Spleen (tissue), 11 donors: ENCODE results near the gene MRPL18. TPM values are rescaled to one million over a fixed set of nuclear protein-coding genes. Genes with fewer than 3 reads are reported as not detected.

ENCODE experiments used
- DNase-seq: peaks from one replicate; pipeline ENCODE4 v3.0.0-alpha.2; 2020
- H3K27ac ChIP-seq, 8 donors: fragments of 200-600 bp; sonication (generic) in 7 of 8; 1 replicate in 4 of 8; 2 replicates in 4 of 8; pipeline versions ENCODE4 v1.5.0 to v1.8.0; 2016 to 2021; ENCODE audit warnings: inconsistent platforms in 4 of 8, mild to moderate bottlenecking in 4 of 8, moderate library complexity in 1 of 8
- H3K27me3 ChIP-seq, 7 donors: fragments of 200-600 bp; sonication (generic) in 6 of 7; replicated peaks in 1 of 7; 1 replicate in 4 of 7; 2 replicates in 3 of 7; pipeline versions ENCODE4 v1.5.0 to v1.8.0; 2016 to 2021; ENCODE audit warnings: inconsistent platforms in 3 of 7, mild to moderate bottlenecking in 1 of 7
- H3K36me3 ChIP-seq, 6 donors: fragments of 200-600 bp; sonication (generic) in 5 of 6; 1 replicate in 4 of 6; 2 replicates in 2 of 6; pipeline versions ENCODE4 v1.5.0 to v1.8.0; 2016 to 2021; ENCODE audit warnings: inconsistent platforms in 2 of 6
- H3K4me1 ChIP-seq, 6 donors: fragments of 200-600 bp; sonication (generic) in 5 of 6; 1 replicate in 3 of 6; 2 replicates in 3 of 6; pipeline versions ENCODE4 v1.5.0 to v1.8.0; 2016 to 2021; ENCODE audit warnings: inconsistent platforms in 3 of 6
- H3K4me3 ChIP-seq, 8 donors: fragments of 200-600 bp; sonication (generic) in 7 of 8; 1 replicate in 4 of 8; 2 replicates in 4 of 8; pipeline versions ENCODE4 v1.5.0 to v1.8.0; 2016 to 2021; ENCODE audit warnings: inconsistent platforms in 4 of 8, mild to moderate bottlenecking in 4 of 8, moderate library complexity in 2 of 8
- H3K9me3 ChIP-seq, 8 donors: fragments of 200-600 bp; sonication (generic) in 7 of 8; 1 replicate in 4 of 8; 2 replicates in 4 of 8; pipeline versions ENCODE4 v1.5.0 to v1.8.0; 2016 to 2021; ENCODE audit warnings: inconsistent platforms in 4 of 8
- POLR2A ChIP-seq, 3 donors: fragments of 450-650 bp; IDR thresholded peaks; one replicate each; pipeline ENCODE4 v1.5.1; 2017; ENCODE audit warnings: antibody characterized with exemption in 3 of 3, mild to moderate bottlenecking in 1 of 3
- POLR2AphosphoS5 ChIP-seq, 3 donors: sonication (generic); formaldehyde crosslinking; IDR thresholded peaks; one replicate each; pipeline ENCODE4 v1.5.1; 2017; ENCODE audit warnings: antibody characterized with exemption in 3 of 3
- WGBS, 5 donors: extraction: QIAGEN DNeasy Blood & Tissue Kit in 3 of 5; methylation state at CpG; one replicate each; pipeline versions ENCODE4 v1.1.5 to v1.1.7; 2013 to 2018; 5-methylcytosine and 5-hydroxymethylcytosine counted together
- intact Hi-C: fragments of 100-400 bp; cut with DNase I; formaldehyde crosslinking; loops from one replicate; pipeline ENCODE4 v1.15.0; 2023; ENCODE audit warnings: low total_unique reads
- polyA plus RNA-seq, 3 donors: library from polyadenylated mRNA; stranded (reverse); fragments of 200-250 nt; gene quantifications; one replicate each; pipeline ENCODE4 v1.2.1, GENCODE V29; 2013
- small RNA-seq, 4 donors: library from RNA; depleted of rRNA; stranded (forward); fragments of <200 nt; gene quantifications; one replicate each; pipeline ENCODE3, GENCODE V24; 2016
- total RNA-seq, 7 donors: library from RNA; depleted of rRNA in 3 of 7; stranded (reverse); fragments of >200 nt in 3 of 7; fragmentation: NEBNext Ultra II Directional in 4 of 7; extraction: Animal tissue kit (Norgen Biotek cat#: 25700) in 4 of 7; gene quantifications; one replicate each; pipeline versions ENCODE4 v1.1.0 to v1.2.1, GENCODE V29; 2016 to 2021
- TF ChIP-seq, protein P1 (sequence below), 11 experiments: fragments of 200-600 bp in 7 of 11; fragments of 450-650 bp in 4 of 11; sonication (generic) in 4 of 11; IDR thresholded peaks in 8 of 11; conservative IDR thresholded peaks in 3 of 11; 1 replicate in 7 of 11; 2 replicates in 4 of 11; pipeline versions ENCODE4 v1.4.0 to v1.8.0; 2016 to 2021; ENCODE audit warnings: antibody characterized with exemption in 11 of 11, inconsistent platforms in 4 of 11, mild to moderate bottlenecking in 1 of 11
- donor health status: healthy with polysubstance abuse.
- donor health status: DM: no; HTN: no; CAD: no; lungs with moderate emphysema.
- donor health status: DM: no; HTN: no; CAD: no.
- donor health status: Bipolar disorder and iron deficiency.
- donor health status: healthy.
- donor health status: DM: no; HTN: no; CAD: no.
- donor health status: DM: yes; HTN: yes; CAD: no.

The MRPL18 gene
- total and polyA plus RNA-seq, 10 donors: 29.6 to 76.7 (median 44.6) TPM

DNA sequence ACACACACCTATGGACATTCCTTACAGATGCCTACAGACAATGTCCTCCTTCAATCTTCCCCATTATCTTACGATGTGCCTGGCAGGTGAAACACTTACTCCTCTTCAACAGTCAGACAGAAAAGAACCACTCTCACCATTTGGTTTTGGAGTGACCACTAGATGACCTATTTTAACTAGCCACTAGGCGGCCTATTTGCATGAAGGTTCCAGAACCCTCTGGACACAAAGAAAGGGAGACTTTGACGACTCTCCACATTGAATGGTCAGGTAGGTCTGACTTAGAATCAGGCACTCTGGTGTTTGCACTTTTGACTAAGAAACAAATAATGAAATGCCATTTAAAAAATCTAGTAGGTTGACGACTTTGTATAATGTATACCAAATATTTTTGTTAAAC is 51.8 kb downstream of the MRPL18 start:
- TF ChIP-seq, protein P1, sequence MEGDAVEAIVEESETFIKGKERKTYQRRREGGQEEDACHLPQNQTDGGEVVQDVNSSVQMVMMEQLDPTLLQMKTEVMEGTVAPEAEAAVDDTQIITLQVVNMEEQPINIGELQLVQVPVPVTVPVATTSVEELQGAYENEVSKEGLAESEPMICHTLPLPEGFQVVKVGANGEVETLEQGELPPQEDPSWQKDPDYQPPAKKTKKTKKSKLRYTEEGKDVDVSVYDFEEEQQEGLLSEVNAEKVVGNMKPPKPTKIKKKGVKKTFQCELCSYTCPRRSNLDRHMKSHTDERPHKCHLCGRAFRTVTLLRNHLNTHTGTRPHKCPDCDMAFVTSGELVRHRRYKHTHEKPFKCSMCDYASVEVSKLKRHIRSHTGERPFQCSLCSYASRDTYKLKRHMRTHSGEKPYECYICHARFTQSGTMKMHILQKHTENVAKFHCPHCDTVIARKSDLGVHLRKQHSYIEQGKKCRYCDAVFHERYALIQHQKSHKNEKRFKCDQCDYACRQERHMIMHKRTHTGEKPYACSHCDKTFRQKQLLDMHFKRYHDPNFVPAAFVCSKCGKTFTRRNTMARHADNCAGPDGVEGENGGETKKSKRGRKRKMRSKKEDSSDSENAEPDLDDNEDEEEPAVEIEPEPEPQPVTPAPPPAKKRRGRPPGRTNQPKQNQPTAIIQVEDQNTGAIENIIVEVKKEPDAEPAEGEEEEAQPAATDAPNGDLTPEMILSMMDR (IDR thresholded peaks at IDR 0.05 in 8 of 11, conservative IDR thresholded peaks at IDR 0.05 in 3 of 11): no peak
- Histone ChIP-seq H3K9me3 (no peaks in the 10 kb centered on the region), H3K27ac (no peak overlapping the region), H3K4me3 (no peak overlapping the region), H3K4me1 (no peaks in the 10 kb centered on the region), H3K27me3 (peaks cover 0 to 4% (median 0%) of the 10 kb centered on the region in 7 donors), H3K36me3 (no peaks in the 10 kb centered on the region)
- WGBS, 5 donors: 81 to 89% (median 86%) methylated on average over 4 of the region's 4 CpGs
- no peak for DNase-seq
- intact Hi-C loops: no loop called here

DNA sequence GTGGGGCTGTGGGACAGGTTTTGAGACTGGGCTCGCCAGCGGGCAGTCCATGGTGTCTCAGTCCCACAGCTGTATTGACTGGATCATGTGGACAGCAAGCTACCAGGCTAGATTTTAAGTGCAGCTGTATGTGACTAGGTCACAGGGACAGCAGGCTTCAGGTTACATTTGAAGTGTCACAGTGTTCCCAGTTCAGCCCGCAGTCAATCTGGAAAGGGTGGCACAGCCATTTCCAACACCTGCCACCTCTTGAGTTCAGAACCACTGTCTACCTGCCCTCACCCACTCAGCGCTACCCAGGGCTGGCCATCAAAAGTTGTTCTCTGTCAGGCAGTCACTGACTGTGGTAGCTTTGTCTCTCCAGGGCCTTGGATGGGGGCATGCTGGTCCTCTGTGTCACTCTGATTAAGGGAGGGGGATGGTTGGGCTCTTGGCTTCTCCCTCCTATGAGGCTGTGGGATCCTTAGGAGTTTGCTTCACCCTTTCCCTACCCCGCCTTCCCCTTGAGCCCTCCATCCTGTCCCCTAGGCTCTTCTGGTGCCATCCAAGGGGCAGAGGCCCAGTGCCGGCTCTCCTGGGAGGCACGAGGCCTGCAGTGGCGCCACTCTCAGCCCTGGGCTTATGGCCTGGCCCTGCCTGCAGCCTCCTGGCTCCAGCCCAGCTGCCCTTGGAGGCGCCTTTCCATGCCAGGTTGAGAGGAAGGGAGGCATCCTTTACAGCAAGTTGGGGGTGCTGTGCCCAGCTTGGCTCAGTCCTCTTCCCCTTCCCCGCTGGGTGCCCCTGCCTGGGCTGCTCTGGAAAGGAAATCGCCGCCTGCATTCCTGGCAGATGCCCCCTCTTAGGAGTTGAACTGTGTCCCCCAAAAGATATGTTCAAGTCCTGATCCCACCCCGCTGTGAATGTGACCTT is 54.7 kb downstream of the MRPL18 start:
- H3K27ac ChIP-seq: no peak overlapping the region
- intact Hi-C loops: no loop called here
- H3K36me3 ChIP-seq: no peaks in the 10 kb centered on the region
- no peak for DNase-seq
- H3K9me3 ChIP-seq: peaks cover 0 to 21% (median 14%) of the 10 kb centered on the region in 8 donors
- H3K4me1 ChIP-seq: no peaks in the 10 kb centered on the region
- no peaks in the 10 kb centered on the region for H3K27me3 ChIP-seq
- H3K4me3 ChIP-seq: no peak overlapping the region
- 77 to 90% (median 86%) methylated on average over 9 to 13 of the region's 13 CpGs for WGBS, 5 donors
- TF ChIP-seq, protein P1 (IDR thresholded peaks at IDR 0.05 in 8 of 11, conservative IDR thresholded peaks at IDR 0.05 in 3 of 11): no peak
- TF ChIP-seq POLR2AphosphoS5 (IDR thresholded peaks at IDR 0.05) (no peak), POLR2A (IDR thresholded peaks at IDR 0.05) (no peak)

Small RNA genes within 50 kb of the gene (small RNA-seq; reads per million reads assigned to genes)
- gene SNORA20 (77.6 to 115 (median 88.6) reads per million in 4 donors), gene SNORA29 (0 reads per million in 4 donors)

Other genes with a start within 250 kb of the MRPL18 start
- gene SOD2, start 97.2 kb upstream of the MRPL18 start, total RNA-seq: 100 to 1,000 TPM; 163 to 463 (median 267) TPM
- 100 to 1,000 TPM in 1 of 3 donors, 10 to 100 TPM in 2; 60.3 to 169 (median 83.2) TPM for gene SOD2, start 97.2 kb upstream of the MRPL18 start, polyA plus RNA-seq
- 100 to 1,000 TPM in 6 of 7 donors, 10 to 100 TPM in 1; 97.9 to 121 (median 115) TPM for gene WTAP, start 63.0 kb upstream of the MRPL18 start, total RNA-seq
- gene WTAP, start 63.0 kb upstream of the MRPL18 start, polyA plus RNA-seq: 100 to 1,000 TPM in 1 of 3 donors, 10 to 100 TPM in 2; 71.6 to 149 (median 78.6) TPM
- 10 to 100 TPM in 4 of 7 donors, 1 to 10 TPM in 3; 6.0 to 17.4 (median 13.6) TPM for gene ACAT2, start 28.4 kb upstream of the MRPL18 start, total RNA-seq
- 10 to 100 TPM; 12.7 to 14.9 (median 14.5) TPM for gene ACAT2, start 28.4 kb upstream of the MRPL18 start, polyA plus RNA-seq
- 100 to 1,000 TPM in 6 of 7 donors, 10 to 100 TPM in 1; 94.1 to 136 (median 119) TPM for gene TCP1, start 865 bp upstream of the MRPL18 start, total RNA-seq
- 10 to 100 TPM; 74.3 to 78.9 (median 76.3) TPM for gene TCP1, start 865 bp upstream of the MRPL18 start, polyA plus RNA-seq
- gene PNLDC1, start 9.8 kb downstream of the MRPL18 start, total RNA-seq: under 1 TPM in 1 of 7 donors, not detected in 6; 0.44 TPM
- 1 to 10 TPM in 1 of 3 donors, under 1 TPM in 2; 0.11 to 1.2 (median 0.20) TPM for gene PNLDC1, start 9.8 kb downstream of the MRPL18 start, polyA plus RNA-seq
- not detected for gene MAS1, start 100.5 kb downstream of the MRPL18 start, total RNA-seq
- gene MAS1, start 100.5 kb downstream of the MRPL18 start, polyA plus RNA-seq: under 1 TPM in 1 of 3 donors, not detected in 2; under 0.01 TPM
- gene IGF2R, start 178.6 kb downstream of the MRPL18 start, total RNA-seq: 100 to 1,000 TPM; 110 to 193 (median 164) TPM
- 10 to 100 TPM in 1 of 3 donors, 1 to 10 TPM in 2; 6.9 to 13.2 (median 7.4) TPM for gene IGF2R, start 178.6 kb downstream of the MRPL18 start, polyA plus RNA-seq